Endothelial cell (in vitro differentiated cells): ENCODE results near the gene BTBD3. TPM values are rescaled to one million over a fixed set of nuclear protein-coding genes. Genes with fewer than 3 reads are reported as not detected.

ENCODE experiments used
- DNase-seq: peaks from one replicate; pipeline ENCODE4 v3.0.0; 2021; ENCODE audit warnings: low spot score
- H3K27ac Mint-ChIP-seq: one replicate; pipeline ENCODE4 v1.8.0; 2021; ENCODE audit warnings: mixed read lengths, inconsistent platforms; ENCODE audit not compliant: unreplicated experiment
- H3K27me3 Mint-ChIP-seq: one replicate; pipeline ENCODE4 v1.8.0; 2021; ENCODE audit warnings: mild to moderate bottlenecking, moderate library complexity, mixed read lengths, inconsistent platforms; ENCODE audit not compliant: unreplicated experiment
- H3K36me3 Mint-ChIP-seq: one replicate; pipeline ENCODE4 v1.8.0; 2021; ENCODE audit warnings: mild to moderate bottlenecking, low read depth, mixed read lengths, inconsistent platforms; ENCODE audit not compliant: unreplicated experiment
- H3K4me1 Mint-ChIP-seq: one replicate; pipeline ENCODE4 v1.8.0; 2021; ENCODE audit warnings: mild to moderate bottlenecking, mixed read lengths, inconsistent platforms; ENCODE audit not compliant: unreplicated experiment
- H3K4me3 Mint-ChIP-seq: one replicate; pipeline ENCODE4 v1.8.0; 2021; ENCODE audit warnings: mild to moderate bottlenecking, mixed read lengths, inconsistent platforms; ENCODE audit not compliant: unreplicated experiment
- H3K9me3 Mint-ChIP-seq: one replicate; pipeline ENCODE4 v1.8.0; 2021; ENCODE audit warnings: mixed read lengths, inconsistent platforms; ENCODE audit not compliant: unreplicated experiment
- CTCF ChIP-seq: fragments of 200-600 bp; sonication (generic); IDR thresholded peaks from one replicate; pipeline ENCODE4 v1.5.0; 2021; ENCODE audit warnings: antibody characterized with exemption; ENCODE audit not compliant: unreplicated experiment
- total RNA-seq: library from RNA; stranded (reverse); fragmentation: NEBNext Ultra II Directional; extraction: Animal tissue kit (Norgen Biotek cat#: 25700); gene quantifications from one replicate; pipeline ENCODE4 v1.2.1, GENCODE V29; 2021; ENCODE audit not compliant: unreplicated experiment

Gene BTBD3
- total RNA-seq, 1 donor from 2014 or later = 56.0 TPM

- DNase-seq = peak; percentile 74
- Mint-ChIP-seq H3K36me3 (peaks cover 6% of the 10 kb centered on the region), H3K4me1 (peaks cover 25% of the 10 kb centered on the region), H3K27me3 (peaks cover 17% of the 10 kb centered on the region), H3K27ac (peak overlapping the region; percentile 97), H3K4me3 (peak overlapping the region; percentile 96), H3K9me3 (no peaks in the 10 kb centered on the region)
- no peak for TF ChIP-seq CTCF
These were observed 25.7 kb upstream of the BTBD3 start for GRCh38 chr20:11891776-11892545.

GRCh38 chr20:11894062-11894461 is 23.6 kb upstream of the BTBD3 start:
- no peak overlapping the region for H3K4me3 Mint-ChIP-seq
- no peak for DNase-seq
- H3K27me3 Mint-ChIP-seq = peaks cover 17% of the 10 kb centered on the region
- no peak for TF ChIP-seq CTCF
- H3K36me3 Mint-ChIP-seq = peaks cover 6% of the 10 kb centered on the region
- H3K27ac Mint-ChIP-seq = no peak overlapping the region
- H3K9me3 Mint-ChIP-seq = no peaks in the 10 kb centered on the region
- peaks cover 25% of the 10 kb centered on the region for H3K4me1 Mint-ChIP-seq

GRCh38 chr20:11895861-11896387 is 21.8 kb upstream of the BTBD3 start:
- peaks cover 10% of the 10 kb centered on the region for H3K27me3 Mint-ChIP-seq
- H3K9me3 Mint-ChIP-seq = no peaks in the 10 kb centered on the region
- no peak for TF ChIP-seq CTCF
- peaks cover 18% of the 10 kb centered on the region for H3K4me1 Mint-ChIP-seq
- no peaks in the 10 kb centered on the region for H3K36me3 Mint-ChIP-seq
- no peak overlapping the region for H3K4me3 Mint-ChIP-seq
- DNase-seq = no peak
- no peak overlapping the region for H3K27ac Mint-ChIP-seq

GRCh38 chr20:11901127-11901526 is 16.6 kb upstream of the BTBD3 start:
- TF ChIP-seq CTCF = no peak
- peaks cover 12% of the 10 kb centered on the region for H3K4me1 Mint-ChIP-seq
- no peak overlapping the region for H3K4me3 Mint-ChIP-seq
- no peak for DNase-seq
- no peaks in the 10 kb centered on the region for H3K36me3 Mint-ChIP-seq
- no peaks in the 10 kb centered on the region for H3K9me3 Mint-ChIP-seq
- H3K27me3 Mint-ChIP-seq = no peaks in the 10 kb centered on the region
- no peak overlapping the region for H3K27ac Mint-ChIP-seq

GRCh38 chr20:11902285-11902697 is 15.4 kb upstream of the BTBD3 start:
- Mint-ChIP-seq H3K27ac (no peak overlapping the region), H3K4me3 (no peak overlapping the region), H3K36me3 (no peaks in the 10 kb centered on the region), H3K9me3 (no peaks in the 10 kb centered on the region), H3K4me1 (peaks cover 11% of the 10 kb centered on the region), H3K27me3 (peaks cover under 1% of the 10 kb centered on the region)
- no peak for TF ChIP-seq CTCF
- no peak for DNase-seq
